Keratinocyte (primary cell): Measurements from ENCODE around the gene CFAP299. TPM values are rescaled to one million over a fixed set of nuclear protein-coding genes. Genes with fewer than 3 reads are reported as not detected.

Experiments used
- DNase-seq: peaks from one replicate; pipeline ENCODE4 v3.0.0-alpha.2; 2011; ENCODE audit warnings: low read depth, missing footprints, low spot score
- FAIRE-seq: peaks from 2 replicates; lab custom pipeline; 2011; peaks lifted over from hg19 to GRCh38; lab: Jason Lieb, UNC
- H2AFZ ChIP-seq: 2 replicates; pipeline ENCODE4 v1.6.0; 2012; ENCODE audit warnings: low read length, control low read depth, inconsistent platforms; ENCODE audit not compliant: control insufficient read depth
- H3K27ac ChIP-seq: 2 replicates; pipeline ENCODE4 v1.5.1; 2011; ENCODE audit warnings: low read length; ENCODE audit not compliant: control insufficient read depth, insufficient read depth
- H3K27me3 ChIP-seq: 3 replicates; pipeline ENCODE4 v1.6.0; 2011; ENCODE audit warnings: low read length; ENCODE audit not compliant: control insufficient read depth, insufficient read depth; ENCODE audit errors: extremely low read depth
- H3K36me3 ChIP-seq, 2 experiments: 2 replicates in 1 of 2; 3 replicates in 1 of 2; pipeline ENCODE4 v1.5.1; 2011; ENCODE audit warnings: low read length in 2 of 2, mild to moderate bottlenecking in 1 of 2; ENCODE audit not compliant: control insufficient read depth in 2 of 2, insufficient read depth in 2 of 2; ENCODE audit errors: extremely low read depth in 1 of 2
- H3K4me1 ChIP-seq: 3 replicates; pipeline ENCODE4 v1.5.1; 2011; ENCODE audit warnings: low read length; ENCODE audit not compliant: control insufficient read depth, insufficient read depth; ENCODE audit errors: extremely low read depth
- H3K4me2 ChIP-seq: 3 replicates; pipeline ENCODE4 v1.6.0; 2011; ENCODE audit warnings: low read depth, low read length; ENCODE audit not compliant: control insufficient read depth, insufficient read depth; ENCODE audit errors: extremely low read depth
- H3K4me3 ChIP-seq, 3 experiments: fragments of 200-600 bp in 1 of 3; sonication (generic) in 1 of 3; 2 replicates in 2 of 3; 3 replicates in 1 of 3; pipeline ENCODE4 v1.5.1; 2011 to 2016; ENCODE audit warnings: low read length in 3 of 3, mild to moderate bottlenecking in 3 of 3, control low read depth in 2 of 3, inconsistent platforms in 1 of 3, low read depth in 1 of 3, mixed read lengths in 1 of 3, mixed run types in 1 of 3, moderate library complexity in 1 of 3; ENCODE audit not compliant: control insufficient read depth in 2 of 3, insufficient read depth in 2 of 3; ENCODE audit errors: extremely low read depth in 1 of 3
- H3K79me2 ChIP-seq: 2 replicates; pipeline ENCODE4 v1.6.0; 2012; ENCODE audit warnings: low read length; ENCODE audit not compliant: control insufficient read depth, insufficient read depth
- H3K9ac ChIP-seq: 3 replicates; pipeline ENCODE4 v1.6.0; 2011; ENCODE audit warnings: low read length; ENCODE audit not compliant: control insufficient read depth, insufficient read depth; ENCODE audit errors: extremely low read depth
- H3K9me1 ChIP-seq: 3 replicates; pipeline ENCODE4 v1.6.0; 2011; ENCODE audit warnings: low read length; ENCODE audit not compliant: control insufficient read depth, insufficient read depth; ENCODE audit errors: extremely low read depth
- H3K9me3 ChIP-seq: 2 replicates; pipeline ENCODE4 v1.5.1; 2012; ENCODE audit warnings: low read depth, low read length; ENCODE audit not compliant: control insufficient read depth
- H4K20me1 ChIP-seq: 3 replicates; pipeline ENCODE4 v1.6.0; 2011; ENCODE audit warnings: low read length; ENCODE audit not compliant: control insufficient read depth, insufficient read depth; ENCODE audit errors: extremely low read depth
- CTCF ChIP-seq, 3 experiments: IDR thresholded peaks in 1 of 3; conservative IDR thresholded peaks in 1 of 3; optimal IDR thresholded peaks in 1 of 3; 2 replicates in 2 of 3; 3 replicates in 1 of 3; pipeline versions ENCODE3 to v1.5.1; 2011; ENCODE audit warnings: low read length in 3 of 3, mild to moderate bottlenecking in 3 of 3, moderate library complexity in 2 of 3, control low read depth in 1 of 3, inconsistent platforms in 1 of 3; ENCODE audit not compliant: insufficient read depth in 2 of 3; ENCODE audit errors: extremely low read depth in 1 of 3
- EZH2 ChIP-seq: IDR thresholded peaks from one replicate; pipeline ENCODE4 v1.6.1; 2012; ENCODE audit warnings: inconsistent platforms, mild to moderate bottlenecking, low read length, moderate library complexity
- dilution Hi-C: fragments of 300-500 bp; cut with MboI; formaldehyde crosslinking; loops from one replicate; pipeline ENCODE4 v1.7.0; 2020; ENCODE audit warnings: low sequenced_read_pairs; ENCODE audit not compliant: extremely low pct_ligation_motif_present
- polyA plus RNA-seq, 5 experiments: library from polyadenylated mRNA; depleted of rRNA in 3 of 5; stranded (reverse) in 3 of 5; stranded (forward) in 1 of 5; unstranded in 1 of 5; fragments of >200 nt; gene quantifications; 1 replicate in 1 of 5; 2 replicates in 3 of 5; 3 replicates in 1 of 5; pipeline versions ENCODE4 v1.2.1 to v1.2.3, GENCODE V29; 2011 to 2012; ENCODE audit warnings: missing spikeins in 2 of 5, low read depth in 1 of 5, low replicate concordance in 1 of 5

The CFAP299 gene
- polyA plus RNA-seq, 1 donor (not counting 4 experiments of a cell fraction or from before 2014, with no cell fraction given) = 0.14 TPM

DNA sequence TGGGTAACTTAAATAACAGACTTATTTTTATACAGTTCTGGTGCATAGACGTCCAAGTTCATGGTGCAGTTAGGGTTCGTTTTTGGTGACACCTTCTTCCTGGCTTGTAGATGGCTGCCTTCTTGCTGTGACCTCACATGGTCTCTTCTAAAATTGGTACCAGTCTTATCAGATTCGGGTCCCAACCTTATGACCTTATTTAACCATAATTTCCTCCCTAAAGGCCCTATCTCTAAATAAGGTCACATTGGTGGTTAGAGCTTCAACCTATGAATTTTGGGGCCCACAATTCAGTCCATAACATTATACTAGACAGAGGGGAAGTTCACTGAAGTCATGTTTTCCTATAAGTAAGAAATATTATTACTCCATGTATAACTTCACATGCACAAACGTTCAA is 128.0 kb downstream of the CFAP299 start:
- H4K20me1 ChIP-seq = no peaks in the 10 kb centered on the region
- no peak overlapping the region for H2AFZ ChIP-seq
- H3K36me3 ChIP-seq = no peaks in the 10 kb centered on the region
- TF ChIP-seq EZH2 (no peak), CTCF (optimal IDR thresholded peaks at IDR 0.05 in 1 of 3, IDR thresholded peaks at IDR 0.05 in 1 of 3, conservative IDR thresholded peaks at IDR 0.05 in 1 of 3; ENCODE audit: extremely low read depth in 1 of 3, insufficient read depth in 2 of 3, low read length in 3 of 3) (no peak)
- H3K4me3 ChIP-seq = no peak overlapping the region
- no peak overlapping the region for H3K27ac ChIP-seq
- no peaks in the 10 kb centered on the region for H3K27me3 ChIP-seq
- dilution Hi-C loops = no loop called here
- no peak for FAIRE-seq
- H3K79me2 ChIP-seq = no peaks in the 10 kb centered on the region
- no peak overlapping the region for H3K9ac ChIP-seq
- H3K9me3 ChIP-seq = no peaks in the 10 kb centered on the region
- H3K4me1 ChIP-seq = peaks cover 18% of the 10 kb centered on the region
- no peaks in the 10 kb centered on the region for H3K9me1 ChIP-seq
- H3K4me2 ChIP-seq = no peak overlapping the region
- DNase-seq = no peak

GRCh38 chr4:80465238-80465637 is 129.7 kb downstream of the CFAP299 start:
- FAIRE-seq (no peak), DNase-seq (no peak)
- Histone ChIP-seq H3K79me2 (no peaks in the 10 kb centered on the region), H3K4me1 (peaks cover 18% of the 10 kb centered on the region), H3K9me1 (no peaks in the 10 kb centered on the region), H2AFZ (no peak overlapping the region), H3K4me3 (no peak overlapping the region), H3K27ac (no peak overlapping the region), H3K4me2 (no peak overlapping the region), H3K27me3 (no peaks in the 10 kb centered on the region), H3K36me3 (no peaks in the 10 kb centered on the region), H4K20me1 (no peaks in the 10 kb centered on the region), H3K9ac (no peak overlapping the region), H3K9me3 (no peaks in the 10 kb centered on the region)
- dilution Hi-C loops = no loop called here
- no peak for TF ChIP-seq EZH2
- TF ChIP-seq CTCF (optimal IDR thresholded peaks at IDR 0.05 in 1 of 3, IDR thresholded peaks at IDR 0.05 in 1 of 3, conservative IDR thresholded peaks at IDR 0.05 in 1 of 3; ENCODE audit: extremely low read depth in 1 of 3, insufficient read depth in 2 of 3, low read length in 3 of 3) = no peak
